Ovary (tissue), 9 donors: ENCODE data around the gene SFT2D2. TPM values are rescaled to one million over a fixed set of nuclear protein-coding genes. Genes with fewer than 3 reads are reported as not detected.

Source experiments
- DNase-seq, 5 donors: peaks; one replicate each; pipeline ENCODE4 v3.0.0-alpha.2; 2019 to 2020
- H3K27ac ChIP-seq, 2 donors: fragments of 200-600 bp; one replicate each; pipeline versions ENCODE4 v1.5.1 to v1.8.0; 2019 to 2022
- H3K27me3 ChIP-seq: fragments of 200-600 bp; one replicate; pipeline ENCODE4 v1.8.0; 2022
- H3K36me3 ChIP-seq: fragments of 200-600 bp; sonication (generic); one replicate; pipeline ENCODE4 v1.5.1; 2019
- H3K4me1 ChIP-seq: one replicate; pipeline ENCODE4 v1.8.1; 2013; ENCODE audit warnings: mild to moderate bottlenecking, moderate library complexity; ENCODE audit not compliant: insufficient read depth
- H3K4me3 ChIP-seq: fragments of 200-600 bp; sonication (generic); one replicate; pipeline ENCODE4 v1.5.1; 2017
- H3K9me3 ChIP-seq, 2 donors: fragments of 200-600 bp in 1 of 2; sonication (generic) in 1 of 2; one replicate each; pipeline versions ENCODE4 v1.5.1 to v1.8.1; 2013 to 2019; ENCODE audit warnings: mild to moderate bottlenecking in 1 of 2, moderate library complexity in 1 of 2
- EP300 ChIP-seq: sonication (generic); formaldehyde crosslinking; IDR thresholded peaks from one replicate; pipeline ENCODE4 v1.6.1; 2017; ENCODE audit warnings: antibody characterized with exemption
- POLR2A ChIP-seq: fragments of 450-650 bp; IDR thresholded peaks from one replicate; pipeline ENCODE4 v1.6.1; 2017; ENCODE audit warnings: antibody characterized with exemption, mild to moderate bottlenecking, moderate library complexity
- WGBS, 3 donors: extraction: QIAGEN DNeasy Blood & Tissue Kit in 1 of 3; methylation state at CpG; one replicate each; pipeline versions ENCODE4 v1.1.5 to v1.1.7; 2013 to 2017; 5-methylcytosine and 5-hydroxymethylcytosine counted together
- intact Hi-C, 4 donors: fragments of 100-400 bp; cut with DNase I; formaldehyde crosslinking; loops; one replicate each; pipeline versions ENCODE4 v1.11.0 to v1.15.1; 2022 to 2023
- polyA plus RNA-seq, 2 donors: library from polyadenylated mRNA; stranded (reverse); fragments of 200-250 nt in 1 of 2; fragments of 350-450 nt in 1 of 2; fragmentation: Illumina TruSeq in 1 of 2; extraction: RNeasy Lipid Tissue Mini Kit (QIAGEN cat#74804) in 1 of 2; gene quantifications; one replicate each; pipeline ENCODE4 v1.2.3, GENCODE V29; 2013 to 2014
- total RNA-seq, 7 donors: library from RNA; depleted of rRNA in 2 of 7; stranded (reverse); fragments of >200 nt in 2 of 7; fragmentation: NEBNext Ultra II Directional in 3 of 7; extraction: Animal tissue kit (Norgen Biotek cat#: 25700) in 3 of 7; gene quantifications; one replicate each; pipeline versions ENCODE4 v1.1.0 to v1.2.4, GENCODE V29; 2016 to 2023
- TF ChIP-seq, protein P1 (sequence below), 3 donors: fragments of 450-650 bp in 2 of 3; fragments of 200-600 bp in 1 of 3; IDR thresholded peaks; one replicate each; pipeline versions ENCODE4 v1.5.1 to v1.8.0; 2016 to 2022; ENCODE audit warnings: antibody characterized with exemption in 3 of 3, mild to moderate bottlenecking in 1 of 3
- donor health status: DM: no; HTN: no; CAD: no; lungs with moderate emphysema.
- donor health status: DM: no; HTN: no; CAD: no.
- donor health status: Bipolar disorder and iron deficiency.
- donor health status: DM: yes; HTN: yes; CAD: no.
- donor health status: DM: no; HTN: no; CAD: no.
- donor health status: DM: yes; HTN: yes; CAD: no.

The SFT2D2 gene
- total and polyA plus RNA-seq, 9 donors, result 12.6 to 102 (median 68.2) TPM

DNA sequence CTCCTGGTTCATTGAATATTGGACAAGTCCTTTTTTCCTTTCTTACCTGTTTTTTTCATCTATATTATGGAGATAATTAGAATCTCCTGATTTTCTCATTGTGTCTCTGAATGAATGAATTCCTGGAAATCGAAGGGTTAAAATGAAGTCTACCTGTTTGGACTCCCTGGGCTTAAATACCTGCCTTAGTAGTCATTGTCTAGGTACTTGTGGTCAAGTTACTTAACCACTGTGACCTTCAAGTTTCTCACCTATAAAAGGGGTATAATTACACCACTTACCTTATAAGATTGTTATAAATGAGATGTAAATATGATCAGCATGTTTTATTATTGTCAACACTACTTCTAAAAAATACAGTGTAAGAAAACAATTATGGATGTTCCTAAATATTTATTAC, 45.8 kb downstream of the SFT2D2 start:
- Histone ChIP-seq H3K4me3 (no peak overlapping the region), H3K4me1 (no peaks in the 10 kb centered on the region), H3K9me3 (no peaks in the 10 kb centered on the region), H3K27me3 (no peaks in the 10 kb centered on the region), H3K27ac (no peak overlapping the region), H3K36me3 (no peaks in the 10 kb centered on the region)
- WGBS, 3 donors, result 87 to 94% (median 92%) methylated on average over 1 of the region's 1 CpG
- TF ChIP-seq POLR2A, result no peak
- no peak for DNase-seq
- intact Hi-C loops, result no loop called here

- Histone ChIP-seq H3K36me3 (no peaks in the 10 kb centered on the region), H3K4me1 (no peaks in the 10 kb centered on the region), H3K27me3 (no peaks in the 10 kb centered on the region), H3K27ac (no peak overlapping the region), H3K9me3 (no peaks in the 10 kb centered on the region), H3K4me3 (no peak overlapping the region)
- TF ChIP-seq, protein P1, sequence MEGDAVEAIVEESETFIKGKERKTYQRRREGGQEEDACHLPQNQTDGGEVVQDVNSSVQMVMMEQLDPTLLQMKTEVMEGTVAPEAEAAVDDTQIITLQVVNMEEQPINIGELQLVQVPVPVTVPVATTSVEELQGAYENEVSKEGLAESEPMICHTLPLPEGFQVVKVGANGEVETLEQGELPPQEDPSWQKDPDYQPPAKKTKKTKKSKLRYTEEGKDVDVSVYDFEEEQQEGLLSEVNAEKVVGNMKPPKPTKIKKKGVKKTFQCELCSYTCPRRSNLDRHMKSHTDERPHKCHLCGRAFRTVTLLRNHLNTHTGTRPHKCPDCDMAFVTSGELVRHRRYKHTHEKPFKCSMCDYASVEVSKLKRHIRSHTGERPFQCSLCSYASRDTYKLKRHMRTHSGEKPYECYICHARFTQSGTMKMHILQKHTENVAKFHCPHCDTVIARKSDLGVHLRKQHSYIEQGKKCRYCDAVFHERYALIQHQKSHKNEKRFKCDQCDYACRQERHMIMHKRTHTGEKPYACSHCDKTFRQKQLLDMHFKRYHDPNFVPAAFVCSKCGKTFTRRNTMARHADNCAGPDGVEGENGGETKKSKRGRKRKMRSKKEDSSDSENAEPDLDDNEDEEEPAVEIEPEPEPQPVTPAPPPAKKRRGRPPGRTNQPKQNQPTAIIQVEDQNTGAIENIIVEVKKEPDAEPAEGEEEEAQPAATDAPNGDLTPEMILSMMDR (IDR thresholded peaks at IDR 0.05), result no peak
- TF ChIP-seq EP300, result no peak
- TF ChIP-seq POLR2A, result no peak
- 26 to 43% (median 36%) methylated on average over 1 of the region's 1 CpG for WGBS, 3 donors
- intact Hi-C loops, result no loop called here
- DNase-seq, result no peak
Observed at GRCh38 chr1:168273575-168273974, 47.8 kb downstream of the SFT2D2 start.

GRCh38 chr1:168279253-168279652, 53.4 kb downstream of the SFT2D2 start:
- Histone ChIP-seq H3K9me3 (no peaks in the 10 kb centered on the region), H3K36me3 (no peaks in the 10 kb centered on the region), H3K27me3 (no peaks in the 10 kb centered on the region), H3K4me1 (no peaks in the 10 kb centered on the region), H3K4me3 (no peak overlapping the region), H3K27ac (no peak overlapping the region)
- no peak for DNase-seq
- intact Hi-C loops, result no loop called here
- WGBS, 3 donors, result 80 to 97% (median 91%) methylated on average over 1 of the region's 1 CpG
- no peak for TF ChIP-seq POLR2A
- no peak for TF ChIP-seq EP300
- TF ChIP-seq, protein P1 (IDR thresholded peaks at IDR 0.05), result no peak

DNA sequence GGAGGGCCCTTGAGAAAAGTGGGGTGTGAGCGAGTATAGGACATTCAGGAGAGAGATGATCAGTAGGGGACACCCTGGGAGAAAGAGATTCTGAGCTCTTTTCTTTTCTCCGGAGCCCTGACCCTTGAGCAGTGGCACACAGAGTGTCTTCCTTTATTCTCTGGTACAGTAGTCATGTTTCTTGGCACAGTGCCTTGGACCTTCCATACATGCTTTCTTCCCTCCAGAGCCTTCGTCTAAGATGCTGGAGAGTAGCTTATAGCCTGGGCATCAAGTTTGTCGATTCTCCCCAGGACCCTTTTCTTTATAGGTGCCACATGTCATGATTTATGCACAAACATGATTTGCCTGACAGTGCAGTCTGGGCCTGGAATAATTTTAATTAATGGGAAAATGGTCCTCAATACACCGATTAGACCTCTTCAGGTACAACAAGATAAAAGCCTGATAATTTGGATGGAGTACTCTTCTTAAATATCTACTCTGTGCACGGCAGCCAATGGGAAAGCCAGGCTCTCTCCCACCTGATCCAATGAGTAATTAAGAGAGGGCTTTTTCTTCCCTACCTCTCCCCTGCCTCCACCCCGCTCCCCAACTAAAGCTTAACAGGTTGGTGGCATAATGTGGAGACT, 54.6 kb downstream of the SFT2D2 start, which contains the start of gene TBX19:
Gene TBX19 (plus strand): TSS at position 582 of the 632 bp plus-strand sequence. CDS start 214 bp downstream, outside the sequence.
- no peak within 1 kb of the TSS for H3K4me3 ChIP-seq
- TF ChIP-seq POLR2A (no peak), EP300 (no peak)
- TF ChIP-seq, protein P1 (IDR thresholded peaks at IDR 0.05), result no peak
- H3K27ac ChIP-seq, result no peak within 1 kb of the TSS
- H3K27me3 ChIP-seq, result no peaks in the 10 kb centered on the region
- H3K4me1 ChIP-seq, result no peaks in the 10 kb centered on the region
- intact Hi-C loops, result no loop called here
- no peaks in the 10 kb centered on the region for H3K9me3 ChIP-seq
- no peak for DNase-seq
- 91 to 97% (median 92%) methylated on average over 7 of the region's 7 CpGs for WGBS, 3 donors
- no peaks in the 10 kb centered on the region for H3K36me3 ChIP-seq

DNA sequence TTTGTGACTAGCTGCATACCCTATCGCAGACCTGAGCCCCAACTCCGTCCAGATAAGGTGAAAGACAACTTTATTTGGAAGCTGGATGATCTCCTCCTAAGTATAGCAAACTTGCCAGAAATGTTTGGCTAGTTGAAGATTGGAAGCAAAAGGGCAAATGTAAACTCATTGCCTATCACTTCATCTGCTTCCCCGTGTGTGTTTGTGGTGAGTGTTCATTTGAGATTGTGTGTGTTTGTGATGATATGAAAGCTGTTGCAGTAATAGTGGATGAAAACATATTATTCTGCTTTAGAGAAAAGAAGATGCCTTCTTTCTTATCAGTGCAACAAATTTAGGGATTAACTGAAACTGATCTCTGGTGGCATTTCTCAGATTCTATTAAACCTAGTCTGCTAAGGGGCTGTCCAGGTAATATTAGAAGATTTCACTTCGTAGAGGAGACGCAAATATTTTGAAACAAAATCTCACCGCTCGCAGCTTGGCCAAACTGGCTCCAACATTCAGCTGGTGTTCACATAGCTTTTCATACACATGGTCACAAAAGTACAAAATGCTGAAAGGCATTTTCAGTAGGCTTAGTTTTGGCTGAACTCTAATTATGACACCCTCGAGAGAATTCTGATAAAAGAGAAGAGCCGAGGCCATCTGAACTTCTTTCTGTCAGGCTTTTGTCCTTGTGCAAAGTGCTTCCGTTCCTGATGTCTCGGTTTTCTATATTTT, 56.0 kb downstream of the SFT2D2 start:
- H3K4me3 ChIP-seq, result no peak overlapping the region
- no peak for DNase-seq
- H3K27me3 ChIP-seq, result no peaks in the 10 kb centered on the region
- H3K9me3 ChIP-seq, result no peaks in the 10 kb centered on the region
- intact Hi-C loops, result no loop called here
- no peaks in the 10 kb centered on the region for H3K4me1 ChIP-seq
- WGBS, 3 donors, result 48 to 80% (median 69%) methylated on average over 11 of the region's 11 CpGs
- H3K27ac ChIP-seq, result no peak overlapping the region
- no peaks in the 10 kb centered on the region for H3K36me3 ChIP-seq
- TF ChIP-seq, protein P1 (IDR thresholded peaks at IDR 0.05), result no peak
- no peak for TF ChIP-seq POLR2A
- no peak for TF ChIP-seq EP300
